GM18502 (cell line): ENCODE measurements around the gene TAF3.

ENCODE experiments used
- ATAC-seq: cut with Tn5 transposase; IDR thresholded peaks from one replicate; pipeline ENCODE4 v1.9.1; 2021; ENCODE audit warnings: mild to moderate bottlenecking; ENCODE audit not compliant: unreplicated experiment, poor library complexity

TAF3 gene

GRCh38 chr10:7960108-7960507 is 141.8 kb downstream of the TAF3 start:
- no peak for ATAC-seq

DNA sequence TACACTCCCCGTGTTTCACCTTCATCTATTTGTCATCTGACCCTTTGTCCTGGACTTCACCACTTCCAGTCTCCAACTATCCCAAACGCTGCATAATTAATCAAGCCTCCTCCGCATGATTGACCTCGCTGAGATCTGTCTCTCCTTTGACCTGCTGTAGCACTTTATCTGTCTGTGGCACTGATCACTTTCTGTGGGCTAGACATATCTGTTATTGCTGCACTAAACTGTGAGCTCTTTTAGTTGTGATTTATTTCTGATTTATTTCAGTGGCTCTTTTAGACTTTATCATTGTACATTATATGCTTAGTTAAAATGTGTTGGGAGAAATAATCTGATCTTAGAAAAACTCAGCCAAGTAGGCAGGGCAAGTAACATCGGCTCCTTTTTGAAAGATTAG is 144.3 kb downstream of the TAF3 start:
- no peak for ATAC-seq

DNA sequence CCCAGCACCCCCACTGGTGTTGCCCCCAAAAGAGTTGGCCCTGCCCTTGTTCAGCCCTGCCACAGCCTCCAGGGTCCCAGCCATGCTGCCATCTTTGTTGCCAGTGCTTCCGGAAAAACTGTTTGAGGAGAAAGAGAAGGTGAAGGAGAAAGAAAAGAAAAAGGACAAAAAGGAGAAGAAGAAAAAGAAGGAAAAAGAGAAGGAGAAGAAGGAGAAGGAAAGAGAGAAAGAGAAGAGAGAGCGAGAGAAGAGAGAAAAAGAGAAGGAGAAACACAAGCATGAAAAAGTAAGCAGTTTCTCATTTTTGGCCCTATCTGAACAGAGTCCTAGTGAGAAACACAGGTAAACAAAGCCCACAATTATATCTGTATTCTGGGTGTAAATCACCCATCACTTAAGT is 147.2 kb downstream of the TAF3 start:
- no peak for ATAC-seq

- no peak for ATAC-seq
These were observed 148.7 kb downstream of the TAF3 start for GRCh38 chr10:7967035-7967434.

DNA sequence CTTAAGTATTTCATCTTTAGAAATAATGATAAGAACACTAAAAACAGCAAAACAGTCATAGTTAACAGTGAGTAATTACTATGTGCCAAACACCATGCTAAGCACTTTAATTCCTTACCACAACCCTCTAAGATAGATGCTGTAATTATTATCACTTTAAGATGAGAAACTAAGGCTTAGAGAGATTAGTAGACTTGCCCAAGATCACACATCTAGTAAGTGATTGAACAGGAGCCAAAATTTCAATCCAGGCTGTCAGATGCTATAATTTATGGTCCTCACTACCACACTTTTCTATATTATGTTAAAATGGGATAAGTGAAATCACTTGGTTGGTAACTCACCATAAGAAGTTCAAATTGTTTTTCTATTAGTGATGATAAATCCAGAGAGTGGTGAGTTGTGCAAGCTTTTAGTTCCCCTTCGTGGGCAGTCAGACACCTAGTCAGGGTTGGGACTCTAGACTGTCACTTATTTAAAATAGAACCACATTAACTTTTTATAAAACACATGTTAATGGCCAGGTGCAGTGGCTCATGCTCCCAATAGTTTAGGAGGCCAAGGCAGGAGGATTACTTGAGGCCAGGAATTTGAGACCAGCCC is 150.3 kb downstream of the TAF3 start:
- ATAC-seq = no peak

DNA sequence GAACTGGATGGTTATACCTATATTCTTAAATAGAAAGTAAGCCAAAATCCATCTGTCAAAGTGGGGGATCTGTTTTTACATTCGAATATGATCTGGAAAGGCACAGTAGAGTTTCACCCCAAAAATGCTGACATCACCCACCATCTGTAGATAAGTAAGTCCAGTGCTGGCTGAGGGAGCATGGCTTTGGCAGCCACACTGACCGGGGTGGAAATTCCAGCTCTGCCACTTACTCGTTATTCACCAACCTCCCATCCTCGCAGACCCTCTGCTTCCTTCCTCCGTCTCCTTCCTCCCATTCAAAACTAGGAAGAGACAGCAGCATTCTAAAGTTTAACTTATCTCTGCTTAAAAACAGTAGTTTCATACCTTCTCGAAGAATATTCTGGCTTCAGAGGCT is 151.3 kb downstream of the TAF3 start:
- no peak for ATAC-seq

GRCh38 chr10:7971949-7972348 is 153.6 kb downstream of the TAF3 start:
- no peak for ATAC-seq

DNA sequence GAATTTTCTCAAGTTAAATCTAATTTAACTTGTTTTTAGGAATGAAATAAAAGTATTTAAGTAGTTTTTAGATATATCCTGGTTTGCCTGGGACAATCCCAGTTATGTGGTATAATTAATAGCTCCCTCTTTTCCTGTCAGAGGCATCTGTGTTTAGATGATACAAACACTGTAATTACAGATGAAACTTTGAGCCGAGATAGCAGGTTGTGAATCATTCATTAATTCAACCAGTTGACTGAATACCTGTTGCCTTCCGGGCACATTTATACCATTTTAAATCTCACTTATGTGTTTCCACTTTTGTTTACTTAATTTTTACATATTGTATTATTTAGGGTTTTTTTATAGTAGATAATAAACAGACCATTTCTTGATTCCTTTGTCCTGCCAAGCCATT is 154.1 kb downstream of the TAF3 start:
- no peak for ATAC-seq

GRCh38 chr10:7980196-7980595 is 161.9 kb downstream of the TAF3 start:
- ATAC-seq = no peak

GRCh38 chr10:7982727-7983126 is 164.4 kb downstream of the TAF3 start:
- ATAC-seq = no peak

DNA sequence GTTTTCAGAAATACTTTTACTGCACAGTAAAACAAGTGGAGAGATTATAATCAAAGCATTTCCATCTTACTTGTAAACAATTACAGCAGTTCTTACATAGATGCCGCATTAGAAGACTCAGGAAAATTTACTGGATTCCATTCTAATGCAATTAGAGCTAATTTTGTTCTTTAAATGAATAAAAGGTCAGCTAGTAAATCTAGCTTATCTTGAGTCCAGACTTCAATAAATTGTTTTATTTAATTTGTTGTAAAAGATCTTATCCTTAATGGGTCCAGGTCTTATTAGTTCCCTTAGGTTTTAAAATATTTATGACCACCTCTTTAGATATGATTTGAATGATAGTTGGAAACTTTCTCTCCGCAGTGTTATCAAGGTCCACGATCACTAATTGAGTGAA is 166.0 kb downstream of the TAF3 start:
- no peak for ATAC-seq

- ATAC-seq = no peak
These were observed 166.6 kb downstream of the TAF3 start for GRCh38 chr10:7984896-7985295.

- no peak for ATAC-seq
These were observed 168.5 kb downstream of the TAF3 start for GRCh38 chr10:7986851-7987250.

DNA sequence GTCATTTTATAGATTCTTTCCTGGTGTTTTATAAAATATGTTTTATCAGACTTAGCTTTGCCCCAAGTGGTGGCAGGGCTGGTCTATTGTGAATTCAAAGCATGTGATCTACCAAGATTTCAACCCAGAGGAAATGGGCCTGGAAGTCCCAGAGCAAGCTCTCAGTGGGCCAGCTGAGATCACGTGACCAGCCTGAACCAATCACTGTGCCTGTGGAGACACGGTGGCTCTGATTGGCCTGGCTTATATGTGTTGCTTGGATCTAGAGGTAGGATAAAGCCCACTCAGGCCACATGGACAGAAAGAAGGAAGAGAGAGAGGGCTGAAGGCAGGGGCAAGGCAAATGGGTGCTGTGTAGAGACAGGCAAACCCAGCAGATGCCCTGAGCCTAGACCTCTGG is 170.7 kb downstream of the TAF3 start:
- ATAC-seq = no peak

GRCh38 chr10:7998831-7999230 is 180.5 kb downstream of the TAF3 start:
- ATAC-seq = no peak

GRCh38 chr10:8004469-8005000 is 186.2 kb downstream of the TAF3 start:
- no peak for ATAC-seq

DNA sequence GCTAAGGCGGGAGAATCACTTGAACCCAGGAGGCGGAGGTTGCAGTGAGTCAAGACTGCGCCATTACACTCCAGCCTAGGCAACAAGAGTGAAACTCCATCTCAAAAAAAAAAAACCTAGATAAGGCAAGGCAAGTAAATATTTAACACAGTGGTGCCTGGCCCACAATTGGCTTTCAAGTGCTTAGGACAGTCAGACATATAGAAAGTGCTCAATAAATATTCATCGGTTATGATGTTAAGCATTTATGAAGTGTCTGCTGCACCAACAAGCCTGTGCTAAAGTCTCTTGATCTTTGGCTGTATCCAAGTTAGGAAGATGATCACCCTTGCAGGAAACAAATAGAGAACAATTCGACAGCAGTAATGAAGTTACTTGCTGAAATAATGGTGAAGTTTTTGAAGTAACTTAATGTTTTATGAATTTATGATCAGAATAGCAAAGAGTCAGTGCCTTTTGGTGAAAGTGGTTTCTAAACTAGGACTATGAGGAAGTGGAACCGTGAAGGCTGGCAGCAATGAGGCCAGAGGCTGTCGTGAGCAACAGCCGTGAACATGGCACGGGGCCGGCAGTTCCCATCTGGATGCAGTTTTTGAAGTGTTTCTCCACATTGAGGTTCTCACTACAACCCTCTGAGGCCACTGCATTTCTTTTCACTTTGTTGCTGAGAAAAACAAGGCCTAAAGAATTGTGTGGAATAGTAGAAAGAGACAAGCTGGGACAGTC is 188.1 kb downstream of the TAF3 start:
- peak; percentile 88 for ATAC-seq

- no peak for ATAC-seq
These were observed 190.7 kb downstream of the TAF3 start for GRCh38 chr10:8009031-8009430.

DNA sequence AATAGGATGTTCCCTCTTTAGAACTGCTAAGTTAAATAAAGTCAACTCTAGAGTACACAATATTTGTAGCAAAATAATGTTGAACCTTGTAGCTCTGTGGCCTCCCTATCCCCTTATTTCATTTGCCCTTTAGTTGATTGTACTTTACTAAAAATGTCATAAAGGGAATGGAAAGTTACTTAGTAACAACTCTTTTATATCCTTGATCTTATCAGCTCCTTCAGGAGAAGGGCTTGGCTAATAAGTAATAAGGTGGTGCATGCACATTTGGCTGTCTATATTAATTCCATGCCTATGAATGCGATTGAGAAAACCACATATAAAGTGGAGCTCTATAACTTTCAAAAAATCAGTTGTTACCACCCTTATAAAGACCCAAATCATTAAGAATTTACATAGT is 194.7 kb downstream of the TAF3 start:
- no peak for ATAC-seq

GRCh38 chr10:8013619-8014018 is 195.3 kb downstream of the TAF3 start:
- no peak for ATAC-seq

DNA sequence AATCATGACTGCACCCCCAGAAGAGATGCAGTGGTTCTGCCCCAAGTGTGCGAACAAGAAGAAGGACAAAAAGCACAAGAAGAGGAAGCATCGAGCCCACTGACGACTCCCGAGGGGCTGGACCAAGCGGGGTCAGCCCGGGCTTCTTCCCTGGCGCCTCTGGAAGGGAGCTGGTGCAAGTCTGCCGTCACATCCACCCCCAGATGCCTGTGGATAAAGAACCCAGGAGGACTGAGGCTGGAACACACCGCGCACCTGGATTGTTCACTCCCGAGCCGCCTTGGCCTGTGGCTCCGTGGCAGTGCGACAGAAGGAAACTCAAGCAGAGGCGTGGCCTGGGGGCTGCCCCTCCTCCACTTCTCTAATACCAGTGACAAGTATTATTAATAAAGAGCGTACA is 196.3 kb downstream of the TAF3 start:
- ATAC-seq = no peak

DNA sequence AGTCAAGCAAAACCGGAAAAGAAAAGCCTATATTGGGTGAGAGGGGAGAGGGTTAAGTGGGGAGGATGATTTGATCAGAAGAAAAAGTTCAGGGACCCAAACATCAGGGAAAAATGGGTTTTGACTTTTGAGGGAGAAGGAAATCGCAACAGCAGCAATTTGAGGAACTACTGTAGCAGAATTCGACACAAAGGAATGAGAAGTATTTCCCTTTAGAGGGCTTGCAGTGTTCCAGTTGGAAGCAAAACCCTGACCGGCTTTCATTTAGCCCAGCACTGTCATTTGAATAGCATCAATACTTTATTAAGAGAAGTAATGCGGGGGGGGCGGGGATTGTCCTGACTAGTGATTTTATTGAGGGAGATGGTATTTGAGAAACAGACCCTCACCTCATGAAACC is 199.0 kb downstream of the TAF3 start:
- no peak for ATAC-seq
